Transverse colon (tissue), 4 donors: Measurements from ENCODE around the gene MBD3L2. TPM values are rescaled to one million over a fixed set of nuclear protein-coding genes. Genes with fewer than 3 reads are reported as not detected.
A peak's percentile ranks its signal among the peaks of the same experiment; 100 is the strongest.

Experiments
- DNase-seq: peaks from one replicate; pipeline ENCODE4 v3.0.0-alpha.2; 2019
- H3K27ac ChIP-seq, 4 donors: fragments of 200-600 bp; sonication (generic); 2 replicates each; pipeline ENCODE4 v1.5.1; 2016 to 2018; ENCODE audit warnings: inconsistent platforms in 4 of 4
- H3K27me3 ChIP-seq: fragments of 200-600 bp; sonication (generic); 2 replicates; pipeline ENCODE4 v1.5.1; 2017; ENCODE audit warnings: inconsistent platforms
- H3K36me3 ChIP-seq, 4 donors: fragments of 200-600 bp; sonication (generic); 2 replicates each; pipeline ENCODE4 v1.5.1; 2017 to 2019; ENCODE audit warnings: inconsistent platforms in 4 of 4
- H3K4me1 ChIP-seq, 4 donors: fragments of 200-600 bp; sonication (generic); 2 replicates each; pipeline ENCODE4 v1.5.1; 2017 to 2020; ENCODE audit warnings: inconsistent platforms in 4 of 4
- H3K4me3 ChIP-seq, 4 donors: fragments of 200-600 bp; sonication (generic); 1 replicate in 1 of 4; 2 replicates in 3 of 4; pipeline versions ENCODE4 v1.5.1 to v1.6.1; 2017 to 2019; ENCODE audit warnings: inconsistent platforms in 4 of 4
- H3K9me3 ChIP-seq, 2 donors: fragments of 200-600 bp; sonication (generic); 2 replicates each; pipeline ENCODE4 v1.5.1; 2017 to 2019; ENCODE audit warnings: inconsistent platforms in 2 of 2
- EP300 ChIP-seq: sonication (generic); formaldehyde crosslinking; IDR thresholded peaks from one replicate; pipeline ENCODE4 v1.6.1; 2017; ENCODE audit warnings: antibody characterized with exemption, low read depth
- POLR2A ChIP-seq: fragments of 450-650 bp; IDR thresholded peaks from one replicate; pipeline ENCODE4 v1.6.1; 2016; ENCODE audit warnings: antibody characterized with exemption, mild to moderate bottlenecking, moderate library complexity
- POLR2AphosphoS5 ChIP-seq, 3 donors: sonication (generic); formaldehyde crosslinking; IDR thresholded peaks; one replicate each; pipeline ENCODE4 v1.6.1; 2016; ENCODE audit warnings: antibody characterized with exemption in 3 of 3
- WGBS, 2 donors: methylation state at CpG; one replicate each; pipeline ENCODE4 v1.1.5; 2018; ENCODE audit warnings: low coverage in 1 of 2; 5-methylcytosine and 5-hydroxymethylcytosine counted together
- in situ Hi-C, 4 donors: fragments of 200-750 bp; cut with MboI; loops; one replicate each; pipeline versions ENCODE4 v1.15.0 to v1.15.1; 2017; ENCODE audit warnings: low sequenced_read_pairs in 3 of 4, low pct_ligation_motif_present in 1 of 4, low pct_unique_long_range_greater_than_20kb in 1 of 4
- intact Hi-C: fragments of 100-400 bp; cut with DNase I; formaldehyde crosslinking; loops from one replicate; pipeline ENCODE4 v1.15.1; 2023; ENCODE audit warnings: low total_unique reads
- total RNA-seq, 4 donors: library from RNA; depleted of rRNA; stranded (reverse); fragments of >200 nt; gene quantifications; one replicate each; pipeline ENCODE4 v1.1.0, GENCODE V29; 2016
- TF ChIP-seq, protein P1 (sequence below), 5 experiments: fragments of 200-600 bp in 3 of 5; fragments of 450-650 bp in 2 of 5; sonication (generic) in 3 of 5; IDR thresholded peaks; 1 replicate in 2 of 5; 2 replicates in 3 of 5; pipeline ENCODE4 v1.5.1; 2016 to 2017; ENCODE audit warnings: antibody characterized with exemption in 5 of 5, inconsistent platforms in 3 of 5, mild to moderate bottlenecking in 2 of 5, moderate library complexity in 1 of 5

The MBD3L2 gene
- total RNA-seq, 4 donors from 2014 or later = not detected

DNA sequence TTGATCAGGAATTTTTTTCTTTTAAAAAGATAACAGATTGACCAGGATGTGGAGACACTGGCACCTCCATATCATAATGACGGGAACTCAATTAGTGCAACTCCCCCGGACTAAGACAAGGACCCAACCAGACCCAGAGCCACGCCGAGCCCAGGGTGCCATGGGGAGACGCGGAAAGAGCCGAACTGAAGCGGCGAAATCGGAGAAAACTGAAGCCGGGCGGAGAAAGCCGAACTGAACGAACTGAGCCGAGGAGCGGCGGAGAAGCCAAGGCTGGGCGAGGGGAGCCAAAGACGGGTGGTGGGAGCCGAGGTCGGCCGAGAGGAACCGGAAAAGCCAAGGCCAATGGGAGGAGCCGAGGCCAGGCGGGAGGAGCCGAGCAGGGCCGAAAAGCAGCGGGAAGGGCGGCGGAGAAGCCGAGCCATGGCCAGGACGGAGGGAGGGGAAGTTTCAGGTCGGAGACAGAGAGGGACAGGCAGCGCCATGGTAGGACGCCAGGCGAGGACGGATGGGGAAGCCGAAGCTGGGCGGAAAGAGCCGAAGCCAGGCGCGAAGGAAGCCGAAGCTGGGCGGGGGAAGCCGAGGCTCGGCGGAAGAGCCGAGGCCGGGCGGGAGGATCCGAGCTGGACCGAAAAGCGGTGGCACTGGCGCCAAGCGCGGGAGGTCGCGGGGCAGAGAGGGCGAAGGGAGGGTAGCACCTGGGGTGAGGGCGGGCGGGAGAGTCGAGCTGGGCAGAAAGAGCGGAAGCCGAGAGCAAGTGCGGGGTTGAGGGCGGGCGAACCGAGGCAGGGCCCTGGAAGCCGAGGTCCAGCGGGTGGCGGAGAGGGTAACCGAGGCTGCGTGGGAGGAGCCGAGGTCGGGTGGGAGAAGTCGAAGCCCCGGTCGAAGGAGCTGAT lies 49.8 kb downstream of the MBD3L2 start:
- H3K4me3 ChIP-seq = peak overlapping the region; percentile 54 to 77 (median 70)
- peak overlapping the region; percentile 90 to 97 (median 95) for H3K27ac ChIP-seq
- H3K9me3 ChIP-seq = peaks cover 9 to 20% of the 10 kb centered on the region in 2 donors
- intact Hi-C loops = loop anchor here (10.0 kb wide), 1 partner anchor 586 kb away; the partner anchor contains the start of gene TRAPPC5
- TF ChIP-seq POLR2AphosphoS5 (IDR thresholded peaks at IDR 0.05) = peak in 2 of 3 donors; percentile 47 to 73
- TF ChIP-seq EP300 = no peak
- peak; percentile 57 for TF ChIP-seq POLR2A
- TF ChIP-seq, protein P1, sequence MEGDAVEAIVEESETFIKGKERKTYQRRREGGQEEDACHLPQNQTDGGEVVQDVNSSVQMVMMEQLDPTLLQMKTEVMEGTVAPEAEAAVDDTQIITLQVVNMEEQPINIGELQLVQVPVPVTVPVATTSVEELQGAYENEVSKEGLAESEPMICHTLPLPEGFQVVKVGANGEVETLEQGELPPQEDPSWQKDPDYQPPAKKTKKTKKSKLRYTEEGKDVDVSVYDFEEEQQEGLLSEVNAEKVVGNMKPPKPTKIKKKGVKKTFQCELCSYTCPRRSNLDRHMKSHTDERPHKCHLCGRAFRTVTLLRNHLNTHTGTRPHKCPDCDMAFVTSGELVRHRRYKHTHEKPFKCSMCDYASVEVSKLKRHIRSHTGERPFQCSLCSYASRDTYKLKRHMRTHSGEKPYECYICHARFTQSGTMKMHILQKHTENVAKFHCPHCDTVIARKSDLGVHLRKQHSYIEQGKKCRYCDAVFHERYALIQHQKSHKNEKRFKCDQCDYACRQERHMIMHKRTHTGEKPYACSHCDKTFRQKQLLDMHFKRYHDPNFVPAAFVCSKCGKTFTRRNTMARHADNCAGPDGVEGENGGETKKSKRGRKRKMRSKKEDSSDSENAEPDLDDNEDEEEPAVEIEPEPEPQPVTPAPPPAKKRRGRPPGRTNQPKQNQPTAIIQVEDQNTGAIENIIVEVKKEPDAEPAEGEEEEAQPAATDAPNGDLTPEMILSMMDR (IDR thresholded peaks at IDR 0.05) = peak in 2 of 5 experiments; percentile 9 to 30
- peaks cover 0 to 23% (median 7%) of the 10 kb centered on the region in 4 donors for H3K4me1 ChIP-seq
- in situ Hi-C loops = no loop called here
- peak; percentile 94 for DNase-seq
- 0 to 1% methylated on average over 15 to 61 of the region's 78 CpGs for WGBS, 2 donors
- no peaks in the 10 kb centered on the region for H3K36me3 ChIP-seq
- peaks cover 5% of the 10 kb centered on the region for H3K27me3 ChIP-seq

DNA sequence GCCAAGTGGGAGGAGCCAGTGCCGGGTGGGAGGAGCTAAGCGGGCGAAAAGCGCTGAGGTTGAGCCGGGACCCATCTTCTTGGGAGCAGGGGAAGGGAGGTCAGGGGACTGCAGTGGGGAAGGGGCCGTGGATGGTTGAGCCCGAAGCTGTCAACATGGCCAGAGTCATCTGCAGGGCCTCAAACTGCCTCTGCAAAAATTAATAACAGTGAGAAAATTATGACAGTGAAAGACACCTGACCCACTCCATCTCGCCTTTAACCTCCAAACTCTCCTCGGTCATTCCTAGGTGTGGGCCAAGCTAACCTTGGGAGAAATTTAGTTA lies 50.4 kb downstream of the MBD3L2 start:
- no peaks in the 10 kb centered on the region for H3K36me3 ChIP-seq
- intact Hi-C loops (loop anchor here (10.0 kb wide), 1 partner anchor 585 kb away; the partner anchor contains the start of gene TRAPPC5), in situ Hi-C loops (no loop called here)
- peak overlapping the region; percentile 90 to 97 (median 95) for H3K27ac ChIP-seq
- H3K27me3 ChIP-seq = peaks cover 5% of the 10 kb centered on the region
- WGBS, 2 donors = 23 to 54% methylated on average over 2 to 4 of the region's 9 CpGs
- DNase-seq = no peak
- TF ChIP-seq POLR2A (no peak), EP300 (no peak), POLR2AphosphoS5 (IDR thresholded peaks at IDR 0.05) (no peak)
- TF ChIP-seq, protein P1 (IDR thresholded peaks at IDR 0.05) = no peak
- H3K9me3 ChIP-seq = peaks cover 5 to 16% of the 10 kb centered on the region in 2 donors
- peaks cover 0 to 23% (median 7%) of the 10 kb centered on the region in 4 donors for H3K4me1 ChIP-seq
- H3K4me3 ChIP-seq = peak overlapping the region; percentile 54 to 77 (median 70)

Other genes starting within 250 kb of the MBD3L2 start
- under 1 TPM in 2 of 4 donors, not detected in 2; 0.16 to 0.27 TPM for gene ADGRE1, start 161.7 kb upstream of the MBD3L2 start, total RNA-seq
- gene MBD3L2B, start 27.9 kb upstream of the MBD3L2 start, total RNA-seq = not detected
- gene MBD3L5, start 18.7 kb upstream of the MBD3L2 start, total RNA-seq = not detected
- not detected for gene MBD3L4, start 9.1 kb upstream of the MBD3L2 start, total RNA-seq
- not detected for gene MBD3L3, start 9.4 kb downstream of the MBD3L2 start, total RNA-seq
- gene ZNF557, start 20.4 kb downstream of the MBD3L2 start, total RNA-seq = 10 to 100 TPM in 1 of 4 donors, 1 to 10 TPM in 3; 2.0 to 12.5 (median 6.4) TPM
- 100 to 1,000 TPM; 134 to 252 (median 164) TPM for gene INSR, start 245.1 kb downstream of the MBD3L2 start, total RNA-seq